Mesothelial cell of epicardium (in vitro differentiated cells): Measurements from ENCODE around the gene OBSCN. TPM values are rescaled to one million over a fixed set of nuclear protein-coding genes. Genes with fewer than 3 reads are reported as not detected.
A peak's percentile ranks its signal among the peaks of the same experiment; 100 is the strongest.
"Not testable (repeated sequence)": the region's sequence is repeated elsewhere in the genome, so short reads cannot be mapped to it uniquely, and the experiment has no call there.

ENCODE experiments used
- DNase-seq, 2 experiments: peaks; one replicate each; pipeline ENCODE4 v3.0.0; 2021; ENCODE audit warnings: low spot score in 2 of 2; ENCODE audit not compliant: unreplicated experiment in 2 of 2
- H3K27ac Mint-ChIP-seq: 2 replicates; pipeline ENCODE4 v1.8.0; 2021; ENCODE audit warnings: mixed read lengths
- H3K27me3 Mint-ChIP-seq: 2 replicates; pipeline ENCODE4 v1.8.0; 2021; ENCODE audit warnings: low read depth, mixed read lengths
- H3K36me3 Mint-ChIP-seq: 2 replicates; pipeline ENCODE4 v1.8.0; 2021; ENCODE audit warnings: mixed read lengths
- H3K4me1 Mint-ChIP-seq: 2 replicates; pipeline ENCODE4 v1.8.0; 2021; ENCODE audit warnings: mixed read lengths
- H3K4me3 Mint-ChIP-seq: 2 replicates; pipeline ENCODE4 v1.8.0; 2021; ENCODE audit warnings: mild to moderate bottlenecking, moderate library complexity, mixed read lengths
- H3K9me3 Mint-ChIP-seq: 2 replicates; pipeline ENCODE4 v1.8.0; 2021; ENCODE audit warnings: mixed read lengths
- CTCF ChIP-seq: fragments of 200-600 bp; sonication (generic); IDR thresholded peaks from one replicate; pipeline ENCODE4 v1.5.0; 2021; ENCODE audit warnings: antibody characterized with exemption; ENCODE audit not compliant: unreplicated experiment
- total RNA-seq: library from RNA; stranded (reverse); gene quantifications from 3 replicates; pipeline ENCODE4 v1.2.1, GENCODE V29; 2021

OBSCN gene
- total RNA-seq, 1 donor from 2014 or later = 113 TPM

GRCh38 chr1:228225165-228225710, 17.4 kb downstream of the OBSCN start:
- no peak for DNase-seq
- TF ChIP-seq CTCF = no peak
- Mint-ChIP-seq H3K9me3 (no peaks in the 10 kb centered on the region), H3K4me3 (no peak overlapping the region), H3K4me1 (no peaks in the 10 kb centered on the region), H3K27me3 (no peaks in the 10 kb centered on the region), H3K27ac (no peak overlapping the region), H3K36me3 (peaks cover 68% of the 10 kb centered on the region)

- no peak for DNase-seq
- no peak for TF ChIP-seq CTCF
- no peaks in the 10 kb centered on the region for H3K9me3 Mint-ChIP-seq
- H3K27ac Mint-ChIP-seq = no peak overlapping the region
- no peaks in the 10 kb centered on the region for H3K27me3 Mint-ChIP-seq
- H3K4me1 Mint-ChIP-seq = no peaks in the 10 kb centered on the region
- H3K4me3 Mint-ChIP-seq = no peak overlapping the region
- peaks cover 71% of the 10 kb centered on the region for H3K36me3 Mint-ChIP-seq
These were observed 17.9 kb downstream of the OBSCN start for GRCh38 chr1:228225740-228226139.

- no peak for TF ChIP-seq CTCF
- Mint-ChIP-seq H3K27ac (no peak overlapping the region), H3K4me3 (no peak overlapping the region), H3K4me1 (no peaks in the 10 kb centered on the region), H3K27me3 (no peaks in the 10 kb centered on the region), H3K36me3 (peaks cover 69% of the 10 kb centered on the region), H3K9me3 (no peaks in the 10 kb centered on the region)
- DNase-seq = peak in 1 of 2 experiments; percentile 27
These were observed 18.5 kb downstream of the OBSCN start for GRCh38 chr1:228226141-228226874.

GRCh38 chr1:228226956-228227791, 19.3 kb downstream of the OBSCN start:
- Mint-ChIP-seq H3K4me3 (no peak overlapping the region), H3K36me3 (peaks cover 72% of the 10 kb centered on the region), H3K27me3 (no peaks in the 10 kb centered on the region), H3K27ac (no peak overlapping the region), H3K9me3 (peaks cover 4% of the 10 kb centered on the region), H3K4me1 (no peaks in the 10 kb centered on the region)
- DNase-seq = peak in 1 of 2 experiments; percentile 31
- no peak for TF ChIP-seq CTCF

- not testable (repeated sequence) for H3K27me3 Mint-ChIP-seq, H3K4me3 Mint-ChIP-seq, H3K27ac Mint-ChIP-seq, H3K4me1 Mint-ChIP-seq
- peaks cover 72% of the 10 kb centered on the region for H3K36me3 Mint-ChIP-seq
- peaks cover 13% of the 10 kb centered on the region for H3K9me3 Mint-ChIP-seq
- peak in 1 of 2 experiments; percentile 28 for DNase-seq
These were observed 20.3 kb downstream of the OBSCN start for GRCh38 chr1:228228147-228228546.

- peaks cover 18% of the 10 kb centered on the region for H3K9me3 Mint-ChIP-seq
- H3K4me3 Mint-ChIP-seq = no peak overlapping the region
- DNase-seq = no peak
- H3K4me1 Mint-ChIP-seq = no peaks in the 10 kb centered on the region
- no peak overlapping the region for H3K27ac Mint-ChIP-seq
- no peaks in the 10 kb centered on the region for H3K27me3 Mint-ChIP-seq
- no peak for TF ChIP-seq CTCF
- peaks cover 74% of the 10 kb centered on the region for H3K36me3 Mint-ChIP-seq
These were observed 20.8 kb downstream of the OBSCN start for GRCh38 chr1:228228601-228229074.
